Measurements from ENCODE around the gene PCDHGB1.

DNA sequence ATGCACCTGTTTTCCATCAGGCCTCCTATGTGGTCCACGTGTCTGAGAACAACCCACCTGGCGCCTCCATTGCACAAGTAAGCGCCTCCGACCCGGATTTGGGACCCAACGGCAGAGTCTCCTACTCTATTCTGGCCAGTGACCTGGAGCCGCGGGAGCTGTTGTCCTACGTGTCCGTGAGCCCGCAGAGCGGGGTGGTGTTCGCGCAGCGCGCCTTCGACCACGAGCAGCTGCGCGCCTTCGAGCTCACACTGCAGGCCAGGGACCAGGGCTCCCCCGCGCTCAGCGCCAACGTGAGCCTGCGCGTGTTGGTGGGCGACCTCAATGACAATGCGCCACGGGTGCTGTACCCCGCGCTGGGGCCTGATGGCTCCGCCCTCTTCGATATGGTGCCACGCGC is 1.7 kb downstream of the PCDHGB1 start:
- TF ChIP-seq, protein P1, sequence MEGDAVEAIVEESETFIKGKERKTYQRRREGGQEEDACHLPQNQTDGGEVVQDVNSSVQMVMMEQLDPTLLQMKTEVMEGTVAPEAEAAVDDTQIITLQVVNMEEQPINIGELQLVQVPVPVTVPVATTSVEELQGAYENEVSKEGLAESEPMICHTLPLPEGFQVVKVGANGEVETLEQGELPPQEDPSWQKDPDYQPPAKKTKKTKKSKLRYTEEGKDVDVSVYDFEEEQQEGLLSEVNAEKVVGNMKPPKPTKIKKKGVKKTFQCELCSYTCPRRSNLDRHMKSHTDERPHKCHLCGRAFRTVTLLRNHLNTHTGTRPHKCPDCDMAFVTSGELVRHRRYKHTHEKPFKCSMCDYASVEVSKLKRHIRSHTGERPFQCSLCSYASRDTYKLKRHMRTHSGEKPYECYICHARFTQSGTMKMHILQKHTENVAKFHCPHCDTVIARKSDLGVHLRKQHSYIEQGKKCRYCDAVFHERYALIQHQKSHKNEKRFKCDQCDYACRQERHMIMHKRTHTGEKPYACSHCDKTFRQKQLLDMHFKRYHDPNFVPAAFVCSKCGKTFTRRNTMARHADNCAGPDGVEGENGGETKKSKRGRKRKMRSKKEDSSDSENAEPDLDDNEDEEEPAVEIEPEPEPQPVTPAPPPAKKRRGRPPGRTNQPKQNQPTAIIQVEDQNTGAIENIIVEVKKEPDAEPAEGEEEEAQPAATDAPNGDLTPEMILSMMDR (IDR thresholded peaks at IDR 0.05; ENCODE audit: insufficient read depth, low read length) = no peak
- TF ChIP-seq POLR2AphosphoS5 (IDR thresholded peaks at IDR 0.05; ENCODE audit: low read depth) = no peak
- TF ChIP-seq, protein P2, sequence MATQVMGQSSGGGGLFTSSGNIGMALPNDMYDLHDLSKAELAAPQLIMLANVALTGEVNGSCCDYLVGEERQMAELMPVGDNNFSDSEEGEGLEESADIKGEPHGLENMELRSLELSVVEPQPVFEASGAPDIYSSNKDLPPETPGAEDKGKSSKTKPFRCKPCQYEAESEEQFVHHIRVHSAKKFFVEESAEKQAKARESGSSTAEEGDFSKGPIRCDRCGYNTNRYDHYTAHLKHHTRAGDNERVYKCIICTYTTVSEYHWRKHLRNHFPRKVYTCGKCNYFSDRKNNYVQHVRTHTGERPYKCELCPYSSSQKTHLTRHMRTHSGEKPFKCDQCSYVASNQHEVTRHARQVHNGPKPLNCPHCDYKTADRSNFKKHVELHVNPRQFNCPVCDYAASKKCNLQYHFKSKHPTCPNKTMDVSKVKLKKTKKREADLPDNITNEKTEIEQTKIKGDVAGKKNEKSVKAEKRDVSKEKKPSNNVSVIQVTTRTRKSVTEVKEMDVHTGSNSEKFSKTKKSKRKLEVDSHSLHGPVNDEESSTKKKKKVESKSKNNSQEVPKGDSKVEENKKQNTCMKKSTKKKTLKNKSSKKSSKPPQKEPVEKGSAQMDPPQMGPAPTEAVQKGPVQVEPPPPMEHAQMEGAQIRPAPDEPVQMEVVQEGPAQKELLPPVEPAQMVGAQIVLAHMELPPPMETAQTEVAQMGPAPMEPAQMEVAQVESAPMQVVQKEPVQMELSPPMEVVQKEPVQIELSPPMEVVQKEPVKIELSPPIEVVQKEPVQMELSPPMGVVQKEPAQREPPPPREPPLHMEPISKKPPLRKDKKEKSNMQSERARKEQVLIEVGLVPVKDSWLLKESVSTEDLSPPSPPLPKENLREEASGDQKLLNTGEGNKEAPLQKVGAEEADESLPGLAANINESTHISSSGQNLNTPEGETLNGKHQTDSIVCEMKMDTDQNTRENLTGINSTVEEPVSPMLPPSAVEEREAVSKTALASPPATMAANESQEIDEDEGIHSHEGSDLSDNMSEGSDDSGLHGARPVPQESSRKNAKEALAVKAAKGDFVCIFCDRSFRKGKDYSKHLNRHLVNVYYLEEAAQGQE (IDR thresholded peaks at IDR 0.05; ENCODE audit: insufficient replicate concordance, low read depth) = no peak
